HepG2 (cell line): ENCODE data around the gene POLR1E. TPM values are rescaled to one million over a fixed set of nuclear protein-coding genes. Genes with fewer than 3 reads are reported as not detected.

ENCODE experiments used
- NFE2 ChIP-seq: sonication (generic); formaldehyde crosslinking; IDR thresholded peaks from 2 replicates; pipeline ENCODE4 v1.4.0; 2020; ENCODE audit warnings: missing genetic modification reagents
- NR0B2 ChIP-seq: sonication (generic); formaldehyde crosslinking; IDR thresholded peaks from 2 replicates; pipeline ENCODE4 v1.4.0; 2020; ENCODE audit warnings: mild to moderate bottlenecking, missing genetic modification reagents
- RFX3 ChIP-seq: IDR thresholded peaks from 2 replicates; pipeline ENCODE4 v1.6.1; 2016; ENCODE audit warnings: missing biosample characterization, missing genetic modification reagents
- SETDB1 ChIP-seq: sonication (generic); formaldehyde crosslinking; IDR thresholded peaks from 2 replicates; pipeline ENCODE4 v1.5.1; 2020; ENCODE audit warnings: missing genetic modification reagents, mild to moderate bottlenecking, borderline replicate concordance
- SNAPC5 ChIP-seq: sonication (generic); formaldehyde crosslinking; IDR thresholded peaks from 2 replicates; pipeline ENCODE4 v1.8.1; 2023; ENCODE audit warnings: mild to moderate bottlenecking, missing genetic modification reagents, borderline replicate concordance
- TCF7L2 ChIP-seq: IDR thresholded peaks from 2 replicates; pipeline ENCODE4 v1.6.1; 2011; ENCODE audit warnings: mild to moderate bottlenecking, low read depth, low read length, moderate library complexity
- TFDP1 ChIP-seq: IDR thresholded peaks from 2 replicates; pipeline ENCODE4 v1.6.1; 2016; ENCODE audit warnings: missing compliant biosample characterization, missing genetic modification reagents, borderline replicate concordance
- THAP7 ChIP-seq: sonication (generic); formaldehyde crosslinking; IDR thresholded peaks from 2 replicates; pipeline ENCODE4 v1.8.1; 2023; ENCODE audit warnings: mild to moderate bottlenecking, missing genetic modification reagents
- ZBTB26 ChIP-seq: IDR thresholded peaks from 2 replicates; pipeline ENCODE4 v1.6.1; 2016; ENCODE audit warnings: missing compliant biosample characterization, missing genetic modification reagents, borderline replicate concordance
- ZBTB33 ChIP-seq: sonication (generic); formaldehyde crosslinking; IDR thresholded peaks from 2 replicates; pipeline ENCODE4 v1.4.0; 2020; ENCODE audit warnings: missing genetic modification reagents
- ZHX2 ChIP-seq, 2 experiments: sonication (generic) in 1 of 2; formaldehyde crosslinking in 1 of 2; IDR thresholded peaks; 2 replicates each; pipeline versions ENCODE4 v1.6.1 to v1.9.0; 2014 to 2022; ENCODE audit warnings: antibody characterized with exemption in 1 of 2, borderline replicate concordance in 1 of 2, inconsistent platforms in 1 of 2, low read depth in 1 of 2, missing genetic modification reagents in 1 of 2
- ZNF136 ChIP-seq: sonication (generic); formaldehyde crosslinking; IDR thresholded peaks from 2 replicates; pipeline ENCODE4 v1.8.1; 2022; ENCODE audit warnings: low read depth, mild to moderate bottlenecking, moderate library complexity, missing genetic modification reagents
- ZNF282 ChIP-seq: fragments of 450-650 bp; IDR thresholded peaks from 2 replicates; pipeline ENCODE4 v1.6.1; 2018; ENCODE audit not compliant: partially characterized antibody
- ZNF441 ChIP-seq: sonication (generic); formaldehyde crosslinking; IDR thresholded peaks from 2 replicates; pipeline ENCODE4 v1.7.0; 2021; ENCODE audit warnings: missing genetic modification reagents, borderline replicate concordance
- ZNF446 ChIP-seq: sonication (generic); formaldehyde crosslinking; IDR thresholded peaks from 2 replicates; pipeline ENCODE4 v1.5.0; 2020; ENCODE audit warnings: mild to moderate bottlenecking, missing genetic modification reagents
- ZNF556 ChIP-seq: sonication (generic); formaldehyde crosslinking; IDR thresholded peaks from 2 replicates; pipeline ENCODE4 v1.4.0; 2020; ENCODE audit warnings: mild to moderate bottlenecking, missing genetic modification reagents, borderline replicate concordance
- polyA plus RNA-seq, 8 experiments: library from polyadenylated mRNA; depleted of rRNA in 3 of 8; stranded (reverse) in 7 of 8; unstranded in 1 of 8; fragments of >200 nt; fragmentation: Illumina TruSeq in 4 of 8; extraction: Trizol in 4 of 8; gene quantifications; 2 replicates each; pipeline versions ENCODE4 v1.2.1 to v1.2.3, GENCODE V29; 2011 to 2016; ENCODE audit warnings: low read depth in 4 of 8, missing spikeins in 1 of 8, mixed read lengths in 1 of 8; ENCODE audit not compliant: insufficient read depth in 1 of 8
- total RNA-seq, 5 experiments: library from RNA; depleted of rRNA; stranded (reverse); fragments of >200 nt; fragmentation: Illumina TruSeq; extraction: Trizol; gene quantifications; 2 replicates each; pipeline ENCODE4 v1.2.3, GENCODE V29; 2016; ENCODE audit warnings: low read depth in 1 of 5

POLR1E gene
- total and polyA plus RNA-seq, 2 of the 13 experiments (the other 11 are each of a cell fraction or from before 2014, with no cell fraction given): 23.0 to 37.8 TPM

- TF ChIP-seq TFDP1 (CRISPR knock-in tag) (no peak), SNAPC5 (no peak), ZNF446 (no peak), ZNF136 (no peak), ZNF441 (CRISPR knock-in tag) (no peak), ZNF556 (CRISPR knock-in tag) (no peak), ZNF282 (no peak), TCF7L2 (no peak), RFX3 (no peak), ZBTB26 (CRISPR knock-in tag) (no peak), ZBTB33 (CRISPR knock-in tag) (no peak), SETDB1 (CRISPR knock-in tag) (no peak), ZHX2 (IDR thresholded peaks at IDR 0.05; ENCODE audit: low read depth) (no peak), ZHX2 (CRISPR knock-in tag; IDR thresholded peaks at IDR 0.05; ENCODE audit: borderline replicate concordance) (no peak), NFE2 (CRISPR knock-in tag) (peak; percentile 24; the same call in 1 of the 2 replicates), THAP7 (no peak), NR0B2 (CRISPR knock-in tag) (no peak)
Observed at GRCh38 chr9:37471942-37472684, 13.6 kb upstream of the POLR1E start (continued).
